AG04449 (cell line): ENCODE results near the gene RPH3AL.

Source experiments
- CTCF ChIA-PET: fragments of 350-600 bp; formaldehyde crosslinking; extraction: SDS; loops from one replicate; lab custom pipeline; 2021; ENCODE audit warnings: antibody characterized with exemption; lab: Yijun Ruan, JAX
- POLR2A ChIA-PET: fragments of 400-600, 350-600 bp; formaldehyde crosslinking; extraction: SDS; loops from one replicate; lab custom pipeline; 2020; ENCODE audit warnings: antibody characterized with exemption, inconsistent platforms; lab: Yijun Ruan, JAX
- DNase-seq: peaks from one replicate; pipeline ENCODE4 v3.0.0-alpha.2; 2010; ENCODE audit warnings: low read depth, low spot score
- H3K4me3 ChIP-seq: 2 replicates; pipeline ENCODE4 v1.5.1; 2011; ENCODE audit warnings: low read depth, mild to moderate bottlenecking, control low read depth, low read length
- CTCF ChIP-seq: IDR thresholded peaks from one replicate; pipeline ENCODE4 v1.5.1; 2011; ENCODE audit warnings: mild to moderate bottlenecking, moderate library complexity, low read length, control low read depth, inconsistent platforms; ENCODE audit not compliant: insufficient read depth; ENCODE audit errors: missing control alignments

RPH3AL gene

DNA sequence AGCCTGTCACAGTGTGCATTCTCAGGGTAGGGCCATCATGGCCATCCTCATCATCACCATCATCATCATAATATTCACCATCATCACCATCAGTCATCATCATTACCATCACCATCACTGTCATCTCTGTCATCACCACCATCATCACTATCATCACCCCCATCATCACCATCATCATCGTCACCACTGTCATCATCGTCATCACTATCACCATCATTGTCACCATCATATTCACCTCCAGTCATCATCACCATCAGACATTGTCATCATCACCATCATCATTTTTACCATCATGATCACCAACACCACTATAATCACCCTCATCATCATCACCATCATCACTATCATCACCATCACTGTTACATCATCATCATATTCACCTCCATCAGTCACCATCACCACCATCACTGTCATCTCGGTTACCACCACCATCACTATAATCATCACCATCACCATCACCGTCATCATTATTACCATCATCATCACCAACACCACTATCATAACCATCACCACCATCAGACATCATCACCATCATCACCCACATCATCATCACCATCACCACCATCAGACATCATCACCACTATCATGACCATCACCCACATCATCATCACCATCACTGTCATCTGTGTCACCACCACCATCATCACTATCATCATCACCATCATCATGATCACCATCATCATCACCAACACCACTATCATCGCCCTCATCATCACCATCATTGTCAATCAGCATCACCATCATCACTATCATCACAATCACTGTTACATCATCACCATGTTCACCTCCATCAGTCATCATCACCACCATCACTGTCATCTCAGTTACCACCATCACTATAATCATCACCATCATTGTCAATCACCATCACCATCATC, 8.5 kb downstream of the RPH3AL start:
- no peak overlapping the region for H3K4me3 ChIP-seq
- DNase-seq = no peak
- ChIA-PET POLR2A (no interaction called here), CTCF (no interaction called here)
- TF ChIP-seq CTCF = no peak

DNA sequence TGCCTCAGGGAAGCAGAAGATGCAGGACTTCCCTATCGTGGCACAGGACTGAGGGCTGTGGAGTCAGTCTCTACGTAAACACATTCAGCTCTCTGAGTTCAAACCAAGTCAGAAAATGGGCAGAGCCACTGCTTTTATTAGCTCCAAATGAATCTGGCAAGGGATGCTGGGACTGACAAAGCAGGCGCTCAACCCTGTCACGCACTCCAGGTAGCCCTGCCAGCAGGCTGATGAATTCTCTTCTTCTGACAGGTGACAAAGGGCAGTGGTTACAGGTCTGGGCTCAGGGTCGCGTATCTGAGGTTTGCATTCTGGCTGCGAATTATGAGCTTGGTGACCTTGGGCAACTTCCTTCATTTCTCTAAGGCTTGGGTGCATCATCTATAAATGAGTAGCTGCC, 9.4 kb downstream of the RPH3AL start:
- H3K4me3 ChIP-seq = no peak overlapping the region
- no peak for DNase-seq
- CTCF ChIA-PET = no interaction called here
- POLR2A ChIA-PET = no interaction called here
- no peak for TF ChIP-seq CTCF

GRCh38 chr17:340074-340473, 12.5 kb downstream of the RPH3AL start:
- H3K4me3 ChIP-seq = no peak overlapping the region
- no peak for DNase-seq
- ChIA-PET CTCF (no interaction called here), POLR2A (no interaction called here)
- TF ChIP-seq CTCF = no peak

- CTCF ChIA-PET = interaction anchor here (1.2 kb wide), 1 partner anchor 361 kb away, joined by 3 read pairs; no protein-coding TSS in a partner anchor
- POLR2A ChIA-PET = no interaction called here
- no peak for DNase-seq
- no peak overlapping the region for H3K4me3 ChIP-seq
- no peak for TF ChIP-seq CTCF
Observed at GRCh38 chr17:339193-340061, 13.2 kb downstream of the RPH3AL start.

GRCh38 chr17:338442-339192, 14.0 kb downstream of the RPH3AL start:
- H3K4me3 ChIP-seq = no peak overlapping the region
- ChIA-PET POLR2A (no interaction called here), CTCF (interaction anchor here (1.2 kb wide), 1 partner anchor 362 kb away, joined by 3 read pairs; no protein-coding TSS in a partner anchor)
- TF ChIP-seq CTCF = no peak
- DNase-seq = no peak
